NB4 (cell line): ENCODE data around the gene MROH2B.

Experiments
- CTCF ChIP-seq: IDR thresholded peaks from one replicate; pipeline ENCODE4 v1.5.1; 2012; ENCODE audit warnings: low read depth, low read length
- MYC ChIP-seq: IDR thresholded peaks from 2 replicates; pipeline ENCODE4 v1.6.1; 2011; ENCODE audit warnings: low read depth, low read length
- POLR2A ChIP-seq: IDR thresholded peaks from 2 replicates; pipeline ENCODE4 v1.6.1; 2011; ENCODE audit warnings: mild to moderate bottlenecking; ENCODE audit not compliant: insufficient read length; ENCODE audit errors: extremely low read depth
- TF ChIP-seq, protein P1 (sequence below): IDR thresholded peaks from 2 replicates; pipeline ENCODE4 v1.6.1; 2011; ENCODE audit warnings: low read depth, low read length

DNA sequence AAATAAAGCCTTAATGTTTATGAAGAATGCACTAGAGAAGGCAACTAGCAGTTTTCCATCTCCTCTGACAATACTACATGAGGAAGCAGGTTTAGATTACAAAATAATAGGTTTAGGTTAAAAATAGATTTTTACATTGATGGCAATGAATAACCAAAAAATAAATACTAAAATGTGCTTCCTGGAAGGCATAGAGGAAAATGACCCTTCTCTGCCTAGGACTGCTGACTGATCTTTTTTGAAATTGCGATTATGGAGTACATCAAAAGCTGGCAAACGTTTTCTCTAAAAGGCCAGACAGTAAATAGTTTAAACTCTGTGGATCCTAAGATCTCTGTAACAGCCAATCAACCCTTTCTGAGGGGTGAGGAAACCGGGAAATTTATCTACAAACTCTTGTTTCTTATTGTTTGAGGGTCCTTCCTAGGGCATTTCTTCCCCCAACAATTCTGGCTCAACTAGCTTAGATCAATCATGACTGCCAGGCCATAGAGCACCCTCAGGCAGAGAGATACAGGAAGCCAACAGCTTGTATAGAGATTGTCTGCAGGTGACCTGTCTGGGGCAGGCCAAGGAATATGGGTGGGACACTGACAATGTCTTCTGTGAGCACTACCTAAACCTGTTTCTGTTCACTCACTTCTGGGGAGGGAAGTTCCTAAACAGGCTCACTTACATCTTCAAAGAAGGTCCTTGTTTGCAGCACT, 67.3 kb downstream of the MROH2B start:
- TF ChIP-seq CTCF (no peak), POLR2A (no peak), MYC (no peak)
- TF ChIP-seq, protein P1, sequence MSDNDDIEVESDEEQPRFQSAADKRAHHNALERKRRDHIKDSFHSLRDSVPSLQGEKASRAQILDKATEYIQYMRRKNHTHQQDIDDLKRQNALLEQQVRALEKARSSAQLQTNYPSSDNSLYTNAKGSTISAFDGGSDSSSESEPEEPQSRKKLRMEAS = no peak
